VCaP (cell line): ENCODE results near the gene SLC1A2.
A peak's percentile ranks its signal among the peaks of the same experiment; 100 is the strongest.

Source experiments
- H3K27ac ChIP-seq: fragments of 450-650 bp; 2 replicates; pipeline ENCODE4 v1.5.1; 2017
- CTCF ChIP-seq: fragments of 450-650 bp; conservative IDR thresholded peaks from 2 replicates; pipeline ENCODE4 v1.5.1; 2017; ENCODE audit warnings: mild to moderate bottlenecking, moderate library complexity

SLC1A2 gene

GRCh38 chr11:35322318-35322979 lies 96.9 kb downstream of the SLC1A2 start:
- peak overlapping the region; percentile 42 for H3K27ac ChIP-seq
- no peak for TF ChIP-seq CTCF

GRCh38 chr11:35321532-35322317 lies 97.6 kb downstream of the SLC1A2 start:
- H3K27ac ChIP-seq = peak overlapping the region; percentile 42
- no peak for TF ChIP-seq CTCF

- TF ChIP-seq CTCF = no peak
- H3K27ac ChIP-seq = no peak overlapping the region
These were observed 98.2 kb downstream of the SLC1A2 start for GRCh38 chr11:35321111-35321510.

GRCh38 chr11:35318977-35319925 lies 100.1 kb downstream of the SLC1A2 start:
- no peak overlapping the region for H3K27ac ChIP-seq
- TF ChIP-seq CTCF = no peak

GRCh38 chr11:35318309-35318708 lies 101.0 kb downstream of the SLC1A2 start:
- no peak for TF ChIP-seq CTCF
- no peak overlapping the region for H3K27ac ChIP-seq

GRCh38 chr11:35317253-35317652 lies 102.1 kb downstream of the SLC1A2 start:
- no peak for TF ChIP-seq CTCF
- no peak overlapping the region for H3K27ac ChIP-seq

- H3K27ac ChIP-seq = no peak overlapping the region
- TF ChIP-seq CTCF = no peak
These were observed 103.2 kb downstream of the SLC1A2 start for GRCh38 chr11:35316161-35316560.
